Vagina (tissue), 2 donors: ENCODE results near the gene APCDD1. TPM values are rescaled to one million over a fixed set of nuclear protein-coding genes. Genes with fewer than 3 reads are reported as not detected.

ENCODE experiments used
- DNase-seq, 2 donors: peaks; one replicate each; pipeline ENCODE4 v3.0.0-alpha.2; 2017; ENCODE audit errors: extremely low spot score in 2 of 2
- H3K27ac ChIP-seq: fragments of 200-600 bp; sonication (generic); one replicate; pipeline ENCODE4 v1.5.1; 2019
- H3K27me3 ChIP-seq: fragments of 200-600 bp; sonication (generic); one replicate; pipeline ENCODE4 v1.5.1; 2019
- H3K36me3 ChIP-seq, 2 donors: fragments of 200-600 bp; sonication (generic); one replicate each; pipeline ENCODE4 v1.5.1; 2017 to 2019
- H3K4me1 ChIP-seq: fragments of 200-600 bp; sonication (generic); one replicate; pipeline ENCODE4 v1.5.1; 2019
- H3K4me3 ChIP-seq, 2 donors: fragments of 200-600 bp; sonication (generic); 1 replicate in 1 of 2; 2 replicates in 1 of 2; pipeline ENCODE4 v1.5.1; 2016 to 2019
- H3K9me3 ChIP-seq: fragments of 200-600 bp; sonication (generic); one replicate; pipeline ENCODE4 v1.5.1; 2019
- CTCF ChIP-seq, 3 experiments: fragments of 450-650 bp in 2 of 3; fragments of 200-600 bp in 1 of 3; sonication (generic) in 1 of 3; IDR thresholded peaks; one replicate each; pipeline ENCODE4 v1.5.1; 2017 to 2019; ENCODE audit warnings: antibody characterized with exemption in 3 of 3, mild to moderate bottlenecking in 2 of 3, moderate library complexity in 2 of 3
- POLR2A ChIP-seq, 2 donors: fragments of 450-650 bp; IDR thresholded peaks; one replicate each; pipeline ENCODE4 v1.6.1; 2017; ENCODE audit warnings: antibody characterized with exemption in 2 of 2, mild to moderate bottlenecking in 2 of 2, moderate library complexity in 2 of 2
- POLR2AphosphoS5 ChIP-seq, 2 donors: sonication (generic); formaldehyde crosslinking; IDR thresholded peaks; one replicate each; pipeline ENCODE4 v1.9.0; 2017; ENCODE audit warnings: antibody characterized with exemption in 2 of 2, mild to moderate bottlenecking in 2 of 2, low read depth in 1 of 2; ENCODE audit not compliant: insufficient read depth in 1 of 2
- intact Hi-C: fragments of 100-400 bp; cut with DNase I; formaldehyde crosslinking; loops from one replicate; pipeline ENCODE4 v1.15.1; 2023
- total RNA-seq: library from RNA; depleted of rRNA; stranded (reverse); fragments of >200 nt; gene quantifications from one replicate; pipeline ENCODE4 v1.2.3, GENCODE V29; 2016

APCDD1 gene
- total RNA-seq, 1 donor from 2014 or later: 110 TPM

GRCh38 chr18:10409041-10409440 lies 45.4 kb upstream of the APCDD1 start:
- Histone ChIP-seq H3K4me1 (no peaks in the 10 kb centered on the region), H3K27ac (no peak overlapping the region), H3K27me3 (no peaks in the 10 kb centered on the region), H3K4me3 (no peak overlapping the region), H3K9me3 (no peaks in the 10 kb centered on the region), H3K36me3 (no peaks in the 10 kb centered on the region)
- no peak for DNase-seq
- TF ChIP-seq POLR2A (IDR thresholded peaks at IDR 0.05): no peak
- TF ChIP-seq CTCF (IDR thresholded peaks at IDR 0.05): no peak
- no peak for TF ChIP-seq POLR2AphosphoS5 (IDR thresholded peaks at IDR 0.05; ENCODE audit: insufficient read depth in 1 of 2, low read depth in 1 of 2)
- intact Hi-C loops: no loop called here

- Histone ChIP-seq H3K4me1 (no peaks in the 10 kb centered on the region), H3K27ac (no peak overlapping the region)
- intact Hi-C loops: no loop called here
Observed at GRCh38 chr18:10410472-10411308, 43.7 kb upstream of the APCDD1 start.

GRCh38 chr18:10412933-10413332 lies 41.5 kb upstream of the APCDD1 start:
- Histone ChIP-seq H3K27me3 (no peaks in the 10 kb centered on the region), H3K4me1 (no peaks in the 10 kb centered on the region), H3K27ac (no peak overlapping the region), H3K9me3 (no peaks in the 10 kb centered on the region), H3K36me3 (no peaks in the 10 kb centered on the region), H3K4me3 (no peak overlapping the region)
- intact Hi-C loops: no loop called here
- no peak for TF ChIP-seq CTCF (IDR thresholded peaks at IDR 0.05)
- no peak for TF ChIP-seq POLR2AphosphoS5 (IDR thresholded peaks at IDR 0.05; ENCODE audit: insufficient read depth in 1 of 2, low read depth in 1 of 2)
- TF ChIP-seq POLR2A (IDR thresholded peaks at IDR 0.05): no peak
- DNase-seq: no peak

More at GRCh38 chr18:10410472-10411308, 43.7 kb upstream of the APCDD1 start:
- no peak overlapping the region for H3K4me3 ChIP-seq
- TF ChIP-seq POLR2AphosphoS5 (IDR thresholded peaks at IDR 0.05; ENCODE audit: insufficient read depth in 1 of 2, low read depth in 1 of 2): no peak
- TF ChIP-seq CTCF (IDR thresholded peaks at IDR 0.05): no peak
- no peak for TF ChIP-seq POLR2A (IDR thresholded peaks at IDR 0.05)
- H3K27me3 ChIP-seq: no peaks in the 10 kb centered on the region
- no peaks in the 10 kb centered on the region for H3K36me3 ChIP-seq
- H3K9me3 ChIP-seq: no peaks in the 10 kb centered on the region
- no peak for DNase-seq

- Histone ChIP-seq H3K4me3 (no peak overlapping the region), H3K9me3 (no peaks in the 10 kb centered on the region), H3K36me3 (no peaks in the 10 kb centered on the region), H3K27me3 (no peaks in the 10 kb centered on the region), H3K27ac (no peak overlapping the region), H3K4me1 (no peaks in the 10 kb centered on the region)
- DNase-seq: no peak
- intact Hi-C loops: no loop called here
- TF ChIP-seq POLR2A (IDR thresholded peaks at IDR 0.05) (no peak), POLR2AphosphoS5 (IDR thresholded peaks at IDR 0.05; ENCODE audit: insufficient read depth in 1 of 2, low read depth in 1 of 2) (no peak), CTCF (IDR thresholded peaks at IDR 0.05) (no peak)
Observed at GRCh38 chr18:10413722-10414121, 40.7 kb upstream of the APCDD1 start.

DNA sequence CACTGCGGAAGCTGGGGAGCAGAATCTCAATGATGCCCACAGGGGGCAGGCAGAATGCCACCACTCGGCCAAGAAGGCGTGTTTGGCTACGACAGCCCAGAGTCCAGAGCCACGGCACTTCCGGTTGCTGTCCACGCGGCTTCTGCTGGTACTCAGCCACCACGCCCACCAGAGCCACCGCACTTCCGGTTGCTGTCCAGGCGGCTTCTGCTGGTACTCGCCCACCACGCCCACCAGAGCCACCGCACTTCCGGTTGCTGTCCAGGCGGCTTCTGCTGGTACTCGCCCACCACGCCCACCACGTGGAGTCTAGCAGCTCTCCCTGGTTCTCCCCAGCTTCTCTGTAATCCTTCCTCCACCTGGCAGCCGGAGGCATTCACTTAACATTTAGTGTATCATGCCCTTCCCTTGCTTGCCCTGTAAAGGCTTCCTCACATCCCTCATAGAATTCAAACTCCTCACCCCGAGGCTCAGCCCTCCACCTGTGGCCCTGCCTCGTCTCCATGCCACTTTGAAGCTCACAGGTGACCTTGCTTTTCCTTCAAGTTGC lies 40.1 kb upstream of the APCDD1 start:
- intact Hi-C loops: no loop called here
- H3K27ac ChIP-seq: no peak overlapping the region

More for the DNA sequence above, 40.1 kb upstream of the APCDD1 start:
- Histone ChIP-seq H3K27me3 (no peaks in the 10 kb centered on the region), H3K4me1 (no peaks in the 10 kb centered on the region), H3K36me3 (no peaks in the 10 kb centered on the region), H3K4me3 (no peak overlapping the region), H3K9me3 (no peaks in the 10 kb centered on the region)
- DNase-seq: no peak
- TF ChIP-seq POLR2AphosphoS5 (IDR thresholded peaks at IDR 0.05; ENCODE audit: insufficient read depth in 1 of 2, low read depth in 1 of 2) (no peak), CTCF (IDR thresholded peaks at IDR 0.05) (no peak), POLR2A (IDR thresholded peaks at IDR 0.05) (no peak)
